GM10266 (cell line): ENCODE data around the gene LCP1.

ENCODE experiments used
- DNase-seq: peaks from one replicate; pipeline ENCODE4 v3.0.0; 2012; ENCODE audit errors: extremely low spot score
- TF ChIP-seq, protein P1 (sequence below): IDR thresholded peaks from 2 replicates; pipeline ENCODE4 v1.5.1; 2012; ENCODE audit warnings: mild to moderate bottlenecking, low read depth; ENCODE audit not compliant: control insufficient read depth, insufficient read depth; ENCODE audit errors: missing control alignments

Gene LCP1

DNA sequence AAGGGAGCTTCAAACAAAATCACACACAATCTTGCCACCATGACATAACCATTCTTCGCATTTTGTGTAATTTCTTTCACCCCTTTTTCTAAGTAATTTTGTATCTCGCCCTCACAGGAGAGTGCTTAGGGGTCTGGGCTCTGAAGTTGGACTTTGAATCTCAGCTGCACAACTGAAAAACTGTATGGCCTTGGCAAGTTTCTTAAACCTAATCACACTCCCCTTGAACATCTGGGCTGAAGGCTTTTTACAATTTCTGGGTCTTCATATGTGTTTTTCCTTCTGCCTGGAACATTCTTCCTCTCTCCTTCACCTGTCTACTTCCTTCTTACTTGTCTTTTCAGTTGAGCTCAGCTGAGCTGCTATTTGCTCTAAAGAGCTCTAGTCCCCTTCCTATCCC, 52.9 kb downstream of the LCP1 start:
- no peak for DNase-seq
- TF ChIP-seq, protein P1, sequence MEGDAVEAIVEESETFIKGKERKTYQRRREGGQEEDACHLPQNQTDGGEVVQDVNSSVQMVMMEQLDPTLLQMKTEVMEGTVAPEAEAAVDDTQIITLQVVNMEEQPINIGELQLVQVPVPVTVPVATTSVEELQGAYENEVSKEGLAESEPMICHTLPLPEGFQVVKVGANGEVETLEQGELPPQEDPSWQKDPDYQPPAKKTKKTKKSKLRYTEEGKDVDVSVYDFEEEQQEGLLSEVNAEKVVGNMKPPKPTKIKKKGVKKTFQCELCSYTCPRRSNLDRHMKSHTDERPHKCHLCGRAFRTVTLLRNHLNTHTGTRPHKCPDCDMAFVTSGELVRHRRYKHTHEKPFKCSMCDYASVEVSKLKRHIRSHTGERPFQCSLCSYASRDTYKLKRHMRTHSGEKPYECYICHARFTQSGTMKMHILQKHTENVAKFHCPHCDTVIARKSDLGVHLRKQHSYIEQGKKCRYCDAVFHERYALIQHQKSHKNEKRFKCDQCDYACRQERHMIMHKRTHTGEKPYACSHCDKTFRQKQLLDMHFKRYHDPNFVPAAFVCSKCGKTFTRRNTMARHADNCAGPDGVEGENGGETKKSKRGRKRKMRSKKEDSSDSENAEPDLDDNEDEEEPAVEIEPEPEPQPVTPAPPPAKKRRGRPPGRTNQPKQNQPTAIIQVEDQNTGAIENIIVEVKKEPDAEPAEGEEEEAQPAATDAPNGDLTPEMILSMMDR: no peak

DNA sequence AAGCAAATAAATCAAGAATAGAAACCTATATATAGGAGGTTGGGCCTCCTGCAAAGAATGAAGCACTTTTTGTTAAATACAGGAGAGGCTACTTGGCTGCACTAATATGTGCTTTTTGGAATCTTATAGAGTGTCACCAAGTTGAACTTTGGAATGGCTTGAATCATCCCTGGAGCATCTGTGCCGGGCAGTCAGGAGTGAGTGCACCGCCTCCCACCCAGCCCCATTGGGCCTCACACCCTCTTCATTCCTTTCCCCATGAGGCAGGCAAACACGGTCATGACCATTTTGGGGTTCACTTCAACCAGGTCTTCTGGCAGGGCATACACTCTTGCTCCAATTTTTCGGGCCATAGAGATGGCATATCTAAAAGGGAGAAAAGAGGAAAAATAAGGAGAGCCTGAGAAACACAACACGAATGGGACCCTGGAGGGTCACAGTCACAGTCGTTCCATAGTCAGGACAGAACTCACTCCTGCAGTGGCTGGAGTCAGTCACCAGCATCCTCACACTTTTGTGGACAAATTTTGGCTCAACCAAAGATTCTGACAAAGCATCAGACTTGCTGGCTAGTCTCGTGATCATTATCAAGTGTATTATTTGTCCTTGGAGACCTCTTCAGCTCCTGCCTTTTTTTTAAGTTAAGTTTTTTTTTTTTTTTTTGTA, 54.5 kb downstream of the LCP1 start:
- TF ChIP-seq, protein P1: no peak
- DNase-seq: no peak

DNA sequence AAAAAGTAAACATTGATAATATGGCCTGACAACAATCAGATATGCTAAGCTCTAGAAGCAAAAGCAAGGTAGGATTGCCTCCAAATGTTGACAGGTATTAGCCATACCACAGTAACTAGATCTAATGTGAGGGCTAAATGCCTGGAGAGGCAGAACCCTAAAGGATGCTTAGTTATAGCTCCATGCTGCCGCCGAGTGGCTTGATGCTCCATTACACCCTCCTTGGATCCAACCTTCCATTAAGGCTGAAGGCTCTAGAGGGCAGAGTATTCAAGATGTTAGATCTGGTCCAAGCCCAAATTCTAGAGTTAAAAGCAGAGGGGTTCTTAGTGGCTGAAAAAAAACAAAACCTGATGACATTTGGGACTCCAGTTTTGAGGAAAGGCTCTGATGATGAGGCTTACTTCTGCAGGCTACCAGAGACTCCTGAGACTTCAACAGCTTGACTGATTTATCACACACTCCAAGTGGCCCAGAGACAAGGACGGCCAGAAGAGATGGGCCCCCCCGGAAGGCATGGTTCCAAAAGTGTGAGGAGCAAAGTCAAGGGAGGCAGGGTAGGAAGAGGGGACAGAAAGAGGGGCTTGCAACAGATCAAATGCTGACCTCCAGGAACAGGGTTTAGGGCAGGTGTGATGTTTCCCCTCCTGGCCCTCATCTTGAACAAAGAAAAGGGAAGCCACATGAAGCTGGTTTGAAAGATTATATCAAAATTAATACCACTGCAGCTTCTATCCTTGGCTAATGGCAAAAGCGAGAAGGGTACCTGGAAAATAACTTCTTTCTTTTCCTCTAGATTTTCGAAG, 55.2 kb downstream of the LCP1 start:
- DNase-seq: peak; percentile 49
- TF ChIP-seq, protein P1: peak; percentile 95

DNA sequence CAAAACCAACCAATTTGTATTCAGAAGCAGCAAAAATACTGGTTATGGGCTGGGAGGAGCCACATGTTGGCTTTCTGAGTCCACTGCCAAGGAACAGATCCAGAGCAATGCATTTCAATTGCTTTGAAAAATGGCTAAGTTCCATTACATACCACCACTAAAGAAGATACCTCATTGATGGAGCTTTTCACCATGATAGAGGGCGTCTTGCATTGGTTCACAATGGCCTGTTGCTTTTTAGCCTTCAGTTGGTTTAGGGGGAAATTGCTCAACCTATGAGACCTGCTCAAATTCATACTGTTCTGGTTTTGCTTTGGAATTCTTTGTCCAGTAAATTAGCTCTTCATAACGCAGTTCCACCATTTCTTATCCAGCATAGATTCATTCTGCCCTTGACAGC, 55.9 kb downstream of the LCP1 start:
- TF ChIP-seq, protein P1: no peak
- no peak for DNase-seq

DNA sequence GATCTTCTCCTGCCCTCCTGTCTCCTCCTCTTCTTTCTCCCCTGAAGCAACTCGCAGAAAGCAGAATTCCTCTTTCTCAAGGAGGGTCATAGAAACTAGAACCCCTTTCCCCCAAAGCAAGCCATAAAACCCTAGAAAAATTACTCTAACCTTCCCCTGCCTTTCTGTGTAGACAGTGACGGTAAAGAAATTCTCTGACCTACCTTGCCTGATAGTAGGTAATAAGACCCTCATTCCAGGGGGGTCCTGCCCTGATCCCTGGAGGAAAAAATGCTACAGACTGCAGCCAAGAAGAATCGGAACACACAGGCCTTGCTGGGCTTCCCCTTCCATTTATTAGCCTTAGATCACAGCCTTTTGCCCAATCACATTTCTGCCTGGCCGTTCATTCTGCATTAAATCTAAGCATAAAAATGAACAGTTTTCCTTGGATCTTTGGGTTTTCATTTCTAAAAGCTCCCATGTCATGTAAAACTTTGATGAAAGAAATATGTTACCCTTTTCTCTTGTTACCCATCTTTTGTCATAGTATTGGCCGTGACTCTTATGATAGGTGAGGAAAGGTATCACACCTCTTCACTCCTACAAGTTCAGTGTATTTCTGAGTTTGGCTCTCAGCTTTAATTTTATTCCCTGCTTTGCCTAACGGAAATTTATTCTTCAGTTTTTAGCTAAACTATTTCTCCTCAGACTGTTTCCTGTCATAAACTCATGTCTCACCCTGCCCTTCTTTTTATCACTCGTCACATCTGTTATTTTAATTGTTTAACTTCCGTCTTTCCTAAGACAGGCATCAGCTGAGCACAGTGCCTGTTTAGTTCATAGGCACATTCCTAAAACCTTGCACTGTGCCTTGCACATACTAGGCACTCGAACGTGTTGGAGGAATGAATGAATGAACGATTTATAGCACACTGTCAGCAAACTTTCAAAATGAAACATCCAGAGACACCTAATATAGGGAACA, 56.7 kb downstream of the LCP1 start:
- DNase-seq: no peak
- TF ChIP-seq, protein P1: no peak

DNA sequence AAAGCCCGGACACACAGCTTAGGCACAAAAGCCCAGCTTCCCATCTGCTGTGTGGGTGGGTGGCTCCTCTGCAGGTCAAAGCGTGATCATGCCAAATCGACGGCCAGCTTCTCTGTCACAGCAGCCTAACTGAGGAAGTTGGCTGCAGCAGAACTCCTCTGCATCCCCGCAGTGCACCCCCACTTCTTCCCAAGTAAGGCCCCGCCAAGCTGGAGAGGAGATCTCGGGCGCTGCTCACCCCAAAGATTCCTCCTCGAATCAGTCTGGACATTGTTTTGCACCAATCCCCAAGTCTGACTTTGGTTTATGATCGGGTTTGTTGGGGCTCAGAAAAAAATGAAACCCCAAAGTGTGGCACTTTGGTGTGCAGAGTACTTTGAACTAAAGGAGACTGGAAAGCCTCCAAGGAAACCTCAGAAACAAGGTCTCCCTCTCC, 57.4 kb downstream of the LCP1 start:
- TF ChIP-seq, protein P1: no peak
- peak; percentile 12 for DNase-seq
